ENCODE measurements around the gene TBC1D1. TPM values are rescaled to one million over a fixed set of nuclear protein-coding genes. Genes with fewer than 3 reads are reported as not detected.
A peak's percentile ranks its signal among the peaks of the same experiment; 100 is the strongest.

The TBC1D1 gene
- total RNA-seq, 1 experiment from 2014 or later = 89.0 TPM

- ChIA-PET POLR2A (ENCODE audit: unreplicated experiment) (no interaction called here), CTCF (interaction anchor here (0.5 kb wide), 1 partner anchor 63 kb away, joined by 3 read pairs; no protein-coding TSS in a partner anchor)
- no peak overlapping the region for H3K27ac ChIP-seq (ENCODE audit: low read length)
Measured at GRCh38 chr4:37966044-37966443, 75.2 kb downstream of the TBC1D1 start.

DNA sequence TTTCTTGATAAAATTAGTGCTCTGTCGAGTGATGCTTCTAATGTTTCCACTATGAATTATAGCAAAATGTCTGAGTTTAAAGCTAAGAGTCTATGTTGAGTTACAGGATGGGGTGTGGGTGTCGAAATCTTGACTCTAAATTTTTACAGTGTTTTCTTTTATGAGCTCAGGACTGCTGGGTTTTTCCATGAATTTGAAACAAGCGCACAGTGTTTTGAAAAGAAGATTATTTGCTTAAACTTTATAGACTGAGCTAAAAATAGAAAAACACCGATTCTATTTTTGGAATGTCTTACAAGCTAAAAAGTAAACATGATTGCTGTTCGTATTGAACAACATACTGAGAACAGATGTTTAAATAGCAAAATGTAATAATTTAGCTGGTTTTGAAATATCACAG, 76.9 kb downstream of the TBC1D1 start:
- Histone ChIP-seq H3F3A (ENCODE audit: low read length, unreplicated experiment) (no peaks in the 10 kb centered on the region), H2AFZ (ENCODE audit: low read length) (no peak overlapping the region), H3K79me2 (ENCODE audit: low read length) (no peaks in the 10 kb centered on the region), H3K9me2 (replicated peaks; ENCODE audit: low read length) (no peaks in the 10 kb centered on the region), H3K4me1 (ENCODE audit: insufficient read depth, low read length) (peaks cover 4% of the 10 kb centered on the region; the same call in 1 of the 2 replicates), H3K27me3 (ENCODE audit: low read length) (no peaks in the 10 kb centered on the region), H3K4me2 (ENCODE audit: low read length) (peak overlapping the region; percentile 11; the same call in 1 of the 2 replicates), H3K27ac (ENCODE audit: low read length) (no peak overlapping the region), H3K4me3 (ENCODE audit: low read length) (no peak overlapping the region), H3K36me3 (ENCODE audit: low read depth, low read length) (no peaks in the 10 kb centered on the region), H4K20me1 (ENCODE audit: low read length) (no peaks in the 10 kb centered on the region), H3K9me3 (ENCODE audit: low read length) (no peaks in the 10 kb centered on the region), H3K9ac (ENCODE audit: low read length) (no peak overlapping the region)
- intact Hi-C loops (cut with micrococcal nuclease) = no loop called here
- TF ChIP-seq EZH2phosphoT487 (IDR thresholded peaks at IDR 0.05; ENCODE audit: borderline replicate concordance, low read length) = no peak
- TF ChIP-seq EZH2 (IDR thresholded peaks at IDR 0.05; ENCODE audit: low read length, unreplicated experiment) = no peak
- TF ChIP-seq, protein P1, sequence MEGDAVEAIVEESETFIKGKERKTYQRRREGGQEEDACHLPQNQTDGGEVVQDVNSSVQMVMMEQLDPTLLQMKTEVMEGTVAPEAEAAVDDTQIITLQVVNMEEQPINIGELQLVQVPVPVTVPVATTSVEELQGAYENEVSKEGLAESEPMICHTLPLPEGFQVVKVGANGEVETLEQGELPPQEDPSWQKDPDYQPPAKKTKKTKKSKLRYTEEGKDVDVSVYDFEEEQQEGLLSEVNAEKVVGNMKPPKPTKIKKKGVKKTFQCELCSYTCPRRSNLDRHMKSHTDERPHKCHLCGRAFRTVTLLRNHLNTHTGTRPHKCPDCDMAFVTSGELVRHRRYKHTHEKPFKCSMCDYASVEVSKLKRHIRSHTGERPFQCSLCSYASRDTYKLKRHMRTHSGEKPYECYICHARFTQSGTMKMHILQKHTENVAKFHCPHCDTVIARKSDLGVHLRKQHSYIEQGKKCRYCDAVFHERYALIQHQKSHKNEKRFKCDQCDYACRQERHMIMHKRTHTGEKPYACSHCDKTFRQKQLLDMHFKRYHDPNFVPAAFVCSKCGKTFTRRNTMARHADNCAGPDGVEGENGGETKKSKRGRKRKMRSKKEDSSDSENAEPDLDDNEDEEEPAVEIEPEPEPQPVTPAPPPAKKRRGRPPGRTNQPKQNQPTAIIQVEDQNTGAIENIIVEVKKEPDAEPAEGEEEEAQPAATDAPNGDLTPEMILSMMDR (conservative IDR thresholded peaks at IDR 0.05; ENCODE audit: low read depth, low read length) = no peak
- ChIA-PET POLR2A (ENCODE audit: unreplicated experiment) (no interaction called here), CTCF (interaction anchor here (0.6 kb wide), 1 partner anchor 159 kb away, joined by 3 read pairs; no protein-coding TSS in a partner anchor)
- ATAC-seq (no peak; the same call in 1 of the 2 replicates), DNase-seq (peak; percentile 2)
- BruUV-seq (replicated peaks) = no TSS peak

More at GRCh38 chr4:37966044-37966443, 75.2 kb downstream of the TBC1D1 start:
- H3K9ac ChIP-seq (ENCODE audit: low read length) = no peak overlapping the region
- intact Hi-C loops (cut with micrococcal nuclease) = no loop called here
- no peaks in the 10 kb centered on the region for H3K9me3 ChIP-seq (ENCODE audit: low read length)
- DNase-seq (no peak), ATAC-seq (no peak)
- H3K27me3 ChIP-seq (ENCODE audit: low read length) = no peaks in the 10 kb centered on the region
- H3K4me1 ChIP-seq (ENCODE audit: insufficient read depth, low read length) = peaks cover 4% of the 10 kb centered on the region; the same call in 1 of the 2 replicates
- H3K4me3 ChIP-seq (ENCODE audit: low read length) = no peak overlapping the region
- H3K9me2 ChIP-seq (replicated peaks; ENCODE audit: low read length) = no peaks in the 10 kb centered on the region
- H3K79me2 ChIP-seq (ENCODE audit: low read length) = no peaks in the 10 kb centered on the region
- no peaks in the 10 kb centered on the region for H3F3A ChIP-seq (ENCODE audit: low read length, unreplicated experiment)
- no peaks in the 10 kb centered on the region for H3K36me3 ChIP-seq (ENCODE audit: low read depth, low read length)
- TF ChIP-seq EZH2 (IDR thresholded peaks at IDR 0.05; ENCODE audit: low read length, unreplicated experiment) = no peak
- no peak for TF ChIP-seq EZH2phosphoT487 (IDR thresholded peaks at IDR 0.05; ENCODE audit: borderline replicate concordance, low read length)
- TF ChIP-seq, protein P1 (conservative IDR thresholded peaks at IDR 0.05; ENCODE audit: low read depth, low read length) = no peak
- BruUV-seq (replicated peaks) = no TSS peak
- H3K4me2 ChIP-seq (ENCODE audit: low read length) = no peak overlapping the region
- H2AFZ ChIP-seq (ENCODE audit: low read length) = no peak overlapping the region
- H4K20me1 ChIP-seq (ENCODE audit: low read length) = no peaks in the 10 kb centered on the region

DNA sequence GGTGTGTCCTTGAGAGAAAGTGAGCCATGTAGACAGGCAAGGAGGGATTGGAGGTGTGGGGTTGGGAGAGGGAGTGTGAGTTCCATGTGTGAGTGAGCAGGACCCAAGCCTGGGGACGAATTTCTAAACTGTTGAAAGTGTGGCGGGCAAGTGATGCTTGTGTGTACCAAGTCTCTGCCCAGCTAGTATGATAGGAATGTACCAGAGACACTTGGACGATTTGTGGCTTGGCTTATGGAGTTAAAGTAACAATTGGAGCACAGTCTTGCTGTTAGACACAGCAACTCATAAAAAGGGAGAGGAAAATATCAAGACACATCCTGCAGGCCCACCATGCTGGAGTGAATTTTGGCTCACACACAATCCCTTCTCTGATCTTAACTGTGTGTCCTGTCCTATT, 77.9 kb downstream of the TBC1D1 start:
- ChIA-PET POLR2A (ENCODE audit: unreplicated experiment) (no interaction called here), CTCF (no interaction called here)
- Histone ChIP-seq H3K4me1 (ENCODE audit: insufficient read depth, low read length) (peaks cover 4% of the 10 kb centered on the region; the same call in 1 of the 2 replicates), H2AFZ (ENCODE audit: low read length) (no peak overlapping the region), H3K36me3 (ENCODE audit: low read depth, low read length) (no peaks in the 10 kb centered on the region), H3K27me3 (ENCODE audit: low read length) (no peaks in the 10 kb centered on the region), H3F3A (ENCODE audit: low read length, unreplicated experiment) (no peaks in the 10 kb centered on the region), H3K27ac (ENCODE audit: low read length) (no peak overlapping the region), H3K9me3 (ENCODE audit: low read length) (no peaks in the 10 kb centered on the region), H4K20me1 (ENCODE audit: low read length) (no peaks in the 10 kb centered on the region), H3K4me3 (ENCODE audit: low read length) (no peak overlapping the region), H3K9me2 (replicated peaks; ENCODE audit: low read length) (no peaks in the 10 kb centered on the region), H3K4me2 (ENCODE audit: low read length) (no peak overlapping the region), H3K79me2 (ENCODE audit: low read length) (no peaks in the 10 kb centered on the region), H3K9ac (ENCODE audit: low read length) (no peak overlapping the region)
- TF ChIP-seq EZH2phosphoT487 (IDR thresholded peaks at IDR 0.05; ENCODE audit: borderline replicate concordance, low read length) (no peak), EZH2 (IDR thresholded peaks at IDR 0.05; ENCODE audit: low read length, unreplicated experiment) (no peak)
- TF ChIP-seq, protein P1 (conservative IDR thresholded peaks at IDR 0.05; ENCODE audit: low read depth, low read length) = no peak
- no peak for DNase-seq
- no peak for ATAC-seq
- BruUV-seq (replicated peaks) = no TSS peak
- intact Hi-C loops (cut with micrococcal nuclease) = no loop called here

All from PC-3 (cell line).